GM06990 (cell line): ENCODE measurements around the gene PROB1.
A peak's percentile ranks its signal among the peaks of the same experiment; 100 is the strongest.

Experiments
- DNase-seq: peaks from one replicate; pipeline ENCODE4 v3.0.0-alpha.2; 2011; ENCODE audit not compliant: insufficient read length; ENCODE audit errors: extremely low read depth
- H3K27me3 ChIP-seq: replicated peaks from 2 replicates; pipeline ENCODE4 v1.6.0; 2011; ENCODE audit warnings: low read length; ENCODE audit not compliant: control insufficient read depth, insufficient read depth
- H3K36me3 ChIP-seq: 2 replicates; pipeline ENCODE4 v1.5.1; 2011; ENCODE audit warnings: low read length; ENCODE audit not compliant: control insufficient read depth, insufficient read depth
- H3K4me3 ChIP-seq: replicated peaks from 2 replicates; pipeline ENCODE4 v1.5.1; 2011; ENCODE audit warnings: low read depth, mild to moderate bottlenecking, control low read depth, low read length
- CTCF ChIP-seq: IDR thresholded peaks from 2 replicates; pipeline ENCODE4 v1.5.1; 2011; ENCODE audit warnings: low read length, control low read depth, mild to moderate bottlenecking, inconsistent platforms; ENCODE audit not compliant: insufficient read depth, poor library complexity, severe bottlenecking

The PROB1 gene

GRCh38 chr5:139399501-139400121 is 4.7 kb upstream of the PROB1 start:
- peak overlapping the region; percentile 19 for H3K4me3 ChIP-seq
- peak; percentile 60 for DNase-seq
- H3K36me3 ChIP-seq, result peaks cover 3% of the 10 kb centered on the region; the same call in 1 of the 2 replicates
- no peaks in the 10 kb centered on the region for H3K27me3 ChIP-seq
- TF ChIP-seq CTCF, result no peak

GRCh38 chr5:139397921-139398320 is 3.0 kb upstream of the PROB1 start:
- no peak for TF ChIP-seq CTCF
- Histone ChIP-seq H3K4me3 (no peak overlapping the region), H3K36me3 (peaks cover 3% of the 10 kb centered on the region; the same call in 1 of the 2 replicates), H3K27me3 (no peaks in the 10 kb centered on the region)
- DNase-seq, result no peak

GRCh38 chr5:139396691-139397090 is 1.8 kb upstream of the PROB1 start:
- Histone ChIP-seq H3K27me3 (no peaks in the 10 kb centered on the region), H3K36me3 (peaks cover 1% of the 10 kb centered on the region; the same call in 1 of the 2 replicates), H3K4me3 (no peak overlapping the region)
- TF ChIP-seq CTCF, result no peak
- DNase-seq, result no peak

DNA sequence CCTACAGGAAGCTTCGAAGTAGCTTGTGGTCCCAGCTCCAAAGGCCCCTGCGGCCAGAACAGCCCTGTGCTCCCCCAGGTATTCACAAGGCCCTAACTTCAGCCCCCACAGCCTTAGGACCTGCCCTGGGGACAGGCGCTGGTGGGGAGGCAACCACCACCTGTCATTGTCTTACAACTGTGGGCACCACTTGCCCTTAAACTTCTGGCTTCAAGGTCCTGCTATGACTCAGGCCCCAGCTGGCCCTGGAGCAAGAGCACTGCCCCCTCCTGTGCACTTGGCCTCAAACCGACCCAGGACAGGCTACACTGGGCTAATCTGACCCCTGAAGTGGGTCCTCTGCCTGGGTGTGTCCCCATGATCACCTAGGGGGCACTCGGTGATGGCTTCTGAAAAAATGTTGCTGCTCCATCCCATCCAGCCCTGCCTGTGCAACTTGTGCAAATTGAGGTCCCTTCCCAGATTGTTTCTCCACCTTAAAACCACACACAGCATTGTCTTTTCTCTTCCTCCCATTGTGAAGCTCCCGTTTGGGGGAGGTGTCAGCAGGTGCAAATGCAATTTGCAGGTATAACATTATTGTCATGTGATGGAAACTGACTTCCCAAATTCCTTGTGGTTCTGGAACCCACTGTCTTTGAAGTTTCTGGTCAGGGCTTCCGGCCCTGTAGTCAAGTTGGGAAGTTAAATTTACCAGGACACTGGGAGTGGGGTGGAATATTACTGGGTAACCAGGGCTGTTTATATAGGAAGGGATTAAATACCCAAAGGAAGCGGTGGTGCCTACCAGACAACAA is 1.1 kb upstream of the PROB1 start:
- no peaks in the 10 kb centered on the region for H3K27me3 ChIP-seq
- peak; percentile 43 for DNase-seq

DNA sequence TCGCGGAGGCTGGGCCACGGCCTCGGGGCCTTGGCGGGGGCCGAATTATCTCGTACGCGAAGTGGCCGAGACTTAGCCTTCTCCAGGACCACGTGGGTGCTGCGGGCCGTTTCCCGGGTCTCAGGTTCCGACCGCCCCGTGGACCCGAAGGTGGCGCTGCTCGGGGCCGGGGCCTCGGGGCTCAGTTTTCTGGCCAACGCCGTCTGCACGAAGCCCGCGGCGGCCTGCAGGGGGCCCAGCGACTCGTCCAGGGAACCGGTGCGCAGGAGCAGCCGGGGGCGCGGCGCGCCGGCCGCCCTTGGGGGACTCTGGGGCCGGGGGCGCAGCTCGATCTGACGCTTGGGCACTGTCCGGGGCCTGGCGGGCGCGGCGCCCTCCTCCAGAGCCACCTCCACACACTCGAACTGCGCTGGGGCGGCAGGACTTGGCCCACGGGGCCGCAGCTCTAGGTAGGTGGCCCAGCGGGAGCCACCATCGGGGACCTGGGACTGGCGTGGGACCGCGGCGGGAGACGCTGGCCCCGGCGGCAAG is 716 bp downstream of the PROB1 start:
- H3K4me3 ChIP-seq, result peak overlapping the region; percentile 68
- H3K36me3 ChIP-seq, result peaks cover 1% of the 10 kb centered on the region; the same call in 1 of the 2 replicates
- peak; percentile 50 for TF ChIP-seq CTCF
- H3K27me3 ChIP-seq, result no peaks in the 10 kb centered on the region
- peak; percentile 83 for DNase-seq

More for the DNA sequence above, 1.1 kb upstream of the PROB1 start:
- no peak for TF ChIP-seq CTCF
- H3K4me3 ChIP-seq, result no peak overlapping the region
- peaks cover 1% of the 10 kb centered on the region; the same call in 1 of the 2 replicates for H3K36me3 ChIP-seq
